ENCODE results near the gene HSD17B14.
A peak's percentile ranks its signal among the peaks of the same experiment; 100 is the strongest.

HSD17B14 gene

DNA sequence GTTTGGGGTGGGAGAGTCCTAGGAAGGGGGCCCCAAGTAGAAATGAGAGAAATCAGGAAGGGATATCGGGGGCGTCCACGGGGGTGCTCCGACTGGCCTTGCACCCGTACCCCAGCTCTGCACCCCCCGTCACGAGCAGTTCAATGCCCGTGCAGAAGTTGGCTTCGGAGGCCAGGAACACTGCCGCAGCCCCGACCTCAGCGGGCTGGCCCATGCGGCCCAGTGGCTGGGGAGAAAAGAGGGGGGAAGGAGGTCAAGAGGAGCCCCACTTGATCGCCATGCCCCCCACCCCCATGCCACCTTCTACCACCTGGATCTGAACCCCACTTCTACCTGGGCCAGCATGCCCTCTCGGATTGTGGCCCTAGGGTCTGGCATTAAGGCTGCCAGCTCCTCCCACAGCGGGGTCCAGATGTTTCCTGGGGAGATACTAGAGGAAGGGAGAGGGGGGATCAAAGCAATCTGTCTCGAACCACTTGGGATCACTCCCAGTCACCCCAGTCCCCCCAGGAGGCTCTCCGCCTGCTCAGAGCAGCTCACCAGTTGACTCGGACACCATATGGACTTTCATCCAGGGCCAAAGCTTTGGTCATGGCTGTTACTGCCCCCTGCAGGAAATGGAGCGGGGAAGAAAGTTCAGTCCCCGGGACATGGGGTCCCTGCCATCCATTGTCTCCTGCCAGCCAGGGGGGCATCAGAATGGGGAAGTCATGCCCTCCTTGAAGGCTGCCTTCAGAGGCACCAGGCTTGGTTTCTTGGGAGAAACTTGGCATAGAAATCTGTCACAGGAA lies 23.0 kb downstream of the HSD17B14 start:
- Histone ChIP-seq H3K4me1 (ENCODE audit: control insufficient read depth, insufficient read depth, low read length) (no peaks in the 10 kb centered on the region), H3K36me3 (ENCODE audit: control insufficient read depth, insufficient read depth, low read length) (no peaks in the 10 kb centered on the region)

DNA sequence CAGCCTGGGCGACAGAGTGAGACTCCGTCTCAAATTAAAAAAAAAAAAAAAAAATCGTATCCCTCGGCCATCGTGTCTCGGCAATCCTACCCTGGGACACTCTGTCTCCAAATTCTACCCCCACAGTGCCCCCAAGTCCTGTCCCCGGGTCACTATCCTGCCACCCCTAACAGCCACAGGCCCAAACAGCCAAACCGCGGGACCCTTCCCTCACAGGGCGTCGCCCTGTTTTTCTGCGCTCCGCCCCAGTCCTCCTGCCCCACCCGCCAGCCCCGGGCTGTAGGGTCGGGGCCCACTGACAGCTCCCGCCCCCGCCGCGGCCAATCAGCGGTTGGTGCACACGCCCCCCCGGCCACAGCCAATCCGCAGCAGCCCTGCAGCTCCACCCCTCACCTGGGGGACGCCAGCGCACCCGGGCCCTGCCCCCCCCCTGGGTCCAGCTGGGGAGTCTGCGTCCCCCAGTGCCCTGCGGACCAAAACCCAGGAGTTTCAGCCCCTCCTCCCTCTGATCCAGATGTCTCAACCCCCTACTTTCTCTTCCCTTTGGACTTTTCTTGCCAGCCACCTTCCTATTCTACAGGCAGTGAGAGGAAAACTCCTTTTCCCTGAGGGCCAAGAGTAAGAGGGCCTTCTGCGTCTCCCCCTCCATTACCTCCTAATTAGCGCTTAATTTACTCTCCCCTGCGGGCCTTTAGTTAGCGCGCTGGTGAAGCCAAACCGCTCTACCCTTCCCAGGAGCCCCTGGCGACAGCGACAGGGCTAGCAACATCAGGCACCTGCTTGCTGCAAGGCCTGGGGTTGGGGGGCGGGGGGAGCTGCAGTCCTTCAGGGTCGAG lies 24.0 kb downstream of the HSD17B14 start:
- no peaks in the 10 kb centered on the region for H3K27me3 ChIP-seq (ENCODE audit: control insufficient read depth, insufficient read depth, low read length)
- H3K9ac ChIP-seq (ENCODE audit: low read length), result no peak overlapping the region
- H3K27ac ChIP-seq (ENCODE audit: low read depth, low read length), result peak overlapping the region; percentile 62
- H3K4me3 ChIP-seq (ENCODE audit: low read length), result peak overlapping the region; percentile 56
- H3K36me3 ChIP-seq (ENCODE audit: control insufficient read depth, insufficient read depth, low read length), result no peaks in the 10 kb centered on the region
- no peaks in the 10 kb centered on the region for H3K4me1 ChIP-seq (ENCODE audit: control insufficient read depth, insufficient read depth, low read length)

More for the DNA sequence above, 23.0 kb downstream of the HSD17B14 start:
- no peaks in the 10 kb centered on the region for H3K27me3 ChIP-seq (ENCODE audit: control insufficient read depth, insufficient read depth, low read length)
- no peak overlapping the region for H3K9ac ChIP-seq (ENCODE audit: low read length)
- no peak overlapping the region for H3K4me3 ChIP-seq (ENCODE audit: low read length)
- no peak overlapping the region for H3K27ac ChIP-seq (ENCODE audit: low read depth, low read length)

DNA sequence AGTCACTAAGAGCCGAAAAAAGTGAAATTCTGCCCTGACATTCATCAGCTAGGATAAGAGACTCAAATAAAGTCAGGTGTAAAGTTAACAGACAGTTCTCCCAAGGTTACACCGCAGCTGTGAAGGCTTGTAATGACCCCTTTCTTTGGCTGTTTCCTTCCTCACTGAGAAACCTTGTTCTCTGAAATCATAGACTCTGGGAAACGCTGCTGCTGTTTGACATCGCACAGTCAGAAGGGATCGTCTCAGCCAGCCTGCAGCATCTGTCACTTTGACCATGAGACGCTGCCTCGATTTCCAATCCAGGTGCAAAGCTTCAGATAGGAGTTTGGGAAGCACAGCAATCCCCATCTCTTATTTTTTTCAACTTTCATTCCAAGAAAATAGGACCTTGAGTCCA lies 26.1 kb downstream of the HSD17B14 start:
- Histone ChIP-seq H3K27me3 (ENCODE audit: control insufficient read depth, insufficient read depth, low read length) (no peaks in the 10 kb centered on the region), H3K4me3 (ENCODE audit: low read length) (peak overlapping the region; percentile 60), H3K27ac (ENCODE audit: low read depth, low read length) (no peak overlapping the region), H3K36me3 (ENCODE audit: control insufficient read depth, insufficient read depth, low read length) (no peaks in the 10 kb centered on the region), H3K4me1 (ENCODE audit: control insufficient read depth, insufficient read depth, low read length) (no peaks in the 10 kb centered on the region), H3K9ac (ENCODE audit: low read length) (no peak overlapping the region)

- Histone ChIP-seq H3K9ac (ENCODE audit: low read length) (no peak overlapping the region), H3K4me3 (ENCODE audit: low read length) (peak overlapping the region; percentile 1), H3K27ac (ENCODE audit: low read depth, low read length) (no peak overlapping the region), H3K4me1 (ENCODE audit: control insufficient read depth, insufficient read depth, low read length) (no peaks in the 10 kb centered on the region), H3K27me3 (ENCODE audit: control insufficient read depth, insufficient read depth, low read length) (no peaks in the 10 kb centered on the region), H3K36me3 (ENCODE audit: control insufficient read depth, insufficient read depth, low read length) (no peaks in the 10 kb centered on the region)
Measured at GRCh38 chr19:48807590-48808308, 28.5 kb downstream of the HSD17B14 start.

DNA sequence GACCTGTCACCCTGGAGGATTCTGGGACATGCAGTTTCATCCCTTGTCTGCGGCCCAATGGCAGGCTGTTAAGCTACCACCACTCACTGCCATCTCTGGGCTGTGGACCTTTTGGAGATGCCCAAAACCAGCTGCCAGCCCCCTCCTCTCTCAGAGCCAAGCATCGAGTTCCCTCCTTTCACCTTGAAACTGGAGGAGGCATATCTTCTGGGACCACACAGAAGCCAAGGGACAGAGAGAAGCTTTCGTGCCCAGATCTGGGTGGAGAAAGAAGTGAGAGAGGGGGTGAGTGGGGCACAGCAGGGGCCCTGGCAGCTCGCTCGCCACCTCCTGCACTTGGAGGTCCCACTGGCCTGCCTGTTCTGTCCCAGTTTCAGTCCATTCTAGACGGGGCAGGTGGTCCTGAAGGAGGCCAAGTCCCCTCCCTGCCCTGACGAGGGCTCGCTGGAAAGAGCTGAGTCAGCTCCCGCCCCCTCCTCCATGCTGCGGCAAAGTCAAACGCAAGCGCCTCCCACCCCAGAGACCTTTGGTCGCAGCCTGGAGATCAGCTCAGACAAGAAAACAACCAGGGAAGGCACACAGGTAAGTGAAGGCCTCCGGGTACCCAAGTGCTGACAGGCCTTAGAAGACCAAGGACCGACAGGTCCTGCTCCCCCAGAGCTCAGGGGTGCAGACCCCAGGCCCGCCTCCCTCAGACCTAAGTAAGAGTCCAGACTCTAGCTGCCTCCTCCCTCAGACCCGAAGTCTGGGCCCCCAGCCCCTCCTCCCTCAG lies 29.3 kb downstream of the HSD17B14 start:
- H3K27me3 ChIP-seq (ENCODE audit: control insufficient read depth, insufficient read depth, low read length), result no peaks in the 10 kb centered on the region
- no peak overlapping the region for H3K27ac ChIP-seq (ENCODE audit: low read depth, low read length)
- no peaks in the 10 kb centered on the region for H3K4me1 ChIP-seq (ENCODE audit: control insufficient read depth, insufficient read depth, low read length)
- no peaks in the 10 kb centered on the region for H3K36me3 ChIP-seq (ENCODE audit: control insufficient read depth, insufficient read depth, low read length)
- peak overlapping the region; percentile 11 for H3K9ac ChIP-seq (ENCODE audit: low read length)
- H3K4me3 ChIP-seq (ENCODE audit: low read length), result no peak overlapping the region

GRCh38 chr19:48806518-48806817 lies 29.8 kb downstream of the HSD17B14 start:
- H3K9ac ChIP-seq (ENCODE audit: low read length), result no peak overlapping the region
- no peaks in the 10 kb centered on the region for H3K36me3 ChIP-seq (ENCODE audit: control insufficient read depth, insufficient read depth, low read length)
- H3K27me3 ChIP-seq (ENCODE audit: control insufficient read depth, insufficient read depth, low read length), result no peaks in the 10 kb centered on the region
- H3K4me1 ChIP-seq (ENCODE audit: control insufficient read depth, insufficient read depth, low read length), result no peaks in the 10 kb centered on the region
- H3K27ac ChIP-seq (ENCODE audit: low read depth, low read length), result no peak overlapping the region
- H3K4me3 ChIP-seq (ENCODE audit: low read length), result no peak overlapping the region

DNA sequence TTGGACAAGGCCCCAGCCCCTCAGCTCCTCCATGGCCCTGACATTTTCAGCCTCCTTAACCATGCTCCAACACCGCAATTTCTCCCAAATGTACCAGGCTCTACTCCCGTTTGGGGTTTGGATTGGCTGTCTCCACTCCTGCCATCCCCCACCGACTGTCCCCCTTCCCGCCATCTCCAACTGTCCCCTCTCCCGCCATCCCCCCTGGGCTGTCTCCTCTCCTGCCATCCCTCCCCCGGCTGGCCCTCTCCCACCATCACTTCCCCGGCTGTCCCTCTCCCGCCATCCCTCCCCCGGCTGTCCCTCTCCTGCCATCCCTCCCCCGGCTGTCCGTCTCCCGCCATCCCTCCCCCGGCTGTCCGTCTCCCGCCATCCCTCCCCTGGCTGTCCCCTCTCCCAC lies 30.8 kb downstream of the HSD17B14 start:
- no peak overlapping the region for H3K27ac ChIP-seq (ENCODE audit: low read depth, low read length)
- H3K36me3 ChIP-seq (ENCODE audit: control insufficient read depth, insufficient read depth, low read length), result no peaks in the 10 kb centered on the region
- H3K27me3 ChIP-seq (ENCODE audit: control insufficient read depth, insufficient read depth, low read length), result no peaks in the 10 kb centered on the region
- no peak overlapping the region for H3K9ac ChIP-seq (ENCODE audit: low read length)
- no peak overlapping the region for H3K4me3 ChIP-seq (ENCODE audit: low read length)
- H3K4me1 ChIP-seq (ENCODE audit: control insufficient read depth, insufficient read depth, low read length), result no peaks in the 10 kb centered on the region

- H3K27me3 ChIP-seq (ENCODE audit: control insufficient read depth, insufficient read depth, low read length), result no peaks in the 10 kb centered on the region
- no peaks in the 10 kb centered on the region for H3K36me3 ChIP-seq (ENCODE audit: control insufficient read depth, insufficient read depth, low read length)
- no peaks in the 10 kb centered on the region for H3K4me1 ChIP-seq (ENCODE audit: control insufficient read depth, insufficient read depth, low read length)
- H3K27ac ChIP-seq (ENCODE audit: low read depth, low read length), result no peak overlapping the region
- no peak overlapping the region for H3K9ac ChIP-seq (ENCODE audit: low read length)
- no peak overlapping the region for H3K4me3 ChIP-seq (ENCODE audit: low read length)
Measured at GRCh38 chr19:48804496-48804895, 31.8 kb downstream of the HSD17B14 start.

- Histone ChIP-seq H3K36me3 (ENCODE audit: control insufficient read depth, insufficient read depth, low read length) (no peaks in the 10 kb centered on the region), H3K4me3 (ENCODE audit: low read length) (no peak overlapping the region), H3K27ac (ENCODE audit: low read depth, low read length) (no peak overlapping the region), H3K9ac (ENCODE audit: low read length) (no peak overlapping the region), H3K4me1 (ENCODE audit: control insufficient read depth, insufficient read depth, low read length) (no peaks in the 10 kb centered on the region), H3K27me3 (ENCODE audit: control insufficient read depth, insufficient read depth, low read length) (no peaks in the 10 kb centered on the region)
Measured at GRCh38 chr19:48802623-48803022, 33.7 kb downstream of the HSD17B14 start.

DNA sequence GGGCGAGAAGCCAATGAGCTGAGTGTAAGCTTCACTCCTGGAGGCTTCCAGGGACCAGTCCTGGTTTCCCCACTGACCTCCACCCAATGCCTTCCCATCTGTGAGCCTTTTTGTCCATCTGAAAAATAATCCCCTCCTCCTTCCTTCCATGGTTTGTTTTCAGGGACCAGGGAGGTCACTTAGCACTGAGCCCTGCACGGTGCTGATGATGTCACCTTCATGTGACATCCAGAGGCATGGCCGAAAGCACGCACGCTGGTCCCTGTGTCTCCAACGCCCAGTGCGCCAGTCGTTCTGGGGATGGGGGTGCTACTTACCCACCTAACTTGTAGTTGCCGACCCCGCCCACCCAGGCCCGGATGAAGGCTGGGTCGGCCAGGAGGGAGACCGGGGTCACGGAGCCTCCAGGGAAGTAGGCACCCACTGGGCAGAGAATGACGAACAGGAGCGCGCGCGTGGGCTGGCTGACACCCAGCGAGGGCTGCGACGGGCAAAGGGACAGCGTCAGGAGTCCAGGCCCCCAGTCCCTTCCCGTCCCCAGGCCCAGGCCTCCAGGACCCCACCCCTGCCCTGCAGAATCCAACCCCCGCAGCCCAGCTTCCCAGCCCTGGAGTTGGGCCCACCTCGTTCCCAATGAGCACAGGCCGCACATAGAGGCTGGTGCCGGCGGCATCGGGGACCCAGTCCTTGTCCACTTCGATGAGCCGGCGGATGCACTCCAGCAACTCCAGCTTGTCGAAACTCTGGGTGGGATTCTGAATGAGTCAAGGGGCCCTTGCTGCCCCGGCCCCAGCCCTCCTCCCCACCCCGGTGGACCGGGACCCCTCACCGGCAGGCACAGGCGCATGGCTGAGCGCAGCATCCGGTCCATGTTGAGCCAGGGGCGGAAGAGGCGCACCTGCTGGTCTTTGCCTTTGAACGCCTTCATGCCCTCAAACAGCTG lies 36.7 kb downstream of the HSD17B14 start:
- Histone ChIP-seq H3K27ac (ENCODE audit: low read depth, low read length) (no peak overlapping the region), H3K9ac (ENCODE audit: low read length) (no peak overlapping the region), H3K36me3 (ENCODE audit: control insufficient read depth, insufficient read depth, low read length) (no peaks in the 10 kb centered on the region), H3K4me3 (ENCODE audit: low read length) (no peak overlapping the region), H3K27me3 (ENCODE audit: control insufficient read depth, insufficient read depth, low read length) (no peaks in the 10 kb centered on the region), H3K4me1 (ENCODE audit: control insufficient read depth, insufficient read depth, low read length) (no peaks in the 10 kb centered on the region)

DNA sequence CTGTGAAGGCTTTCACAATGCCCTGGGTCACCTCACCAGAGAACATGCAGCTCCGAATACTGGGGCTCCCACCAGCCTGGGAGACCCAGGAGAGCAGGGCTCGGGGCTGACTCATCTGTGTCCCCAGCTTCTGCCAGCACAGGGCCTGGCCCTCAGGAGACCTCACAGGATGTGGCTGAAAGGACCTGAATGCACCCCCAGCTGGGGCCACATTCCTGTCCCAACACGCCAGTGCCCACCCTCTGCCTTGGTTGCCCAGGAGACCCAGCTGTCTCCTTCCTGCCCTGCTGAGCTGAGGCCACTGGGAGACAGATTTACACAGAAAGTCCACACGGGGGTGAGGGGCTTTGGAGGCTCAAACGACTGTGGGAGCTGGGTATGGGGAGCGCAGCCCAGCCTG lies 37.4 kb downstream of the HSD17B14 start:
- no peak overlapping the region for H3K9ac ChIP-seq (ENCODE audit: low read length)
- no peak overlapping the region for H3K4me3 ChIP-seq (ENCODE audit: low read length)
- H3K36me3 ChIP-seq (ENCODE audit: control insufficient read depth, insufficient read depth, low read length), result no peaks in the 10 kb centered on the region
- no peak overlapping the region for H3K27ac ChIP-seq (ENCODE audit: low read depth, low read length)
- no peaks in the 10 kb centered on the region for H3K27me3 ChIP-seq (ENCODE audit: control insufficient read depth, insufficient read depth, low read length)
- no peaks in the 10 kb centered on the region for H3K4me1 ChIP-seq (ENCODE audit: control insufficient read depth, insufficient read depth, low read length)

Data from rectal smooth muscle tissue (tissue), 1 donor.